OCI-LY3 (cell line): ENCODE results near the gene NDST3.

Experiments
- H2AFZ ChIP-seq: fragments of 200-600, 300-600 bp; shearing (Covaris generic); 2 replicates; pipeline ENCODE4 v1.6.0; 2014; ENCODE audit warnings: antibody characterized with exemption, low read depth, low read length
- H3K27ac ChIP-seq: fragments of 200-600, 300-600 bp; sonication (generic); 2 replicates; pipeline ENCODE4 v1.5.1; 2014; ENCODE audit warnings: mild to moderate bottlenecking, low read length, moderate library complexity, mixed read lengths
- H3K27me3 ChIP-seq: fragments of 200-600, 300-600 bp; sonication (generic); 2 replicates; pipeline ENCODE4 v1.6.1; 2014; ENCODE audit warnings: low read depth, low read length, mixed read lengths
- H3K36me3 ChIP-seq: fragments of 200-600, 300-600 bp; sonication (generic); replicated peaks from 2 replicates; pipeline ENCODE3; 2014; ENCODE audit warnings: low read depth, low read length, mixed read lengths
- H3K4me1 ChIP-seq: fragments of 300-600, 200-600 bp; sonication (generic); 2 replicates; pipeline ENCODE4 v1.6.1; 2014; ENCODE audit warnings: low read length, mixed read lengths
- H3K4me2 ChIP-seq: fragments of 200-600, 300-600 bp; sonication (generic); 2 replicates; pipeline ENCODE4 v1.6.1; 2014; ENCODE audit warnings: low read length, mixed read lengths
- H3K4me3 ChIP-seq: fragments of 300-600, 200-600 bp; sonication (generic); 2 replicates; pipeline ENCODE4 v1.5.1; 2014; ENCODE audit warnings: antibody characterized with exemption, mild to moderate bottlenecking, low read length, moderate library complexity
- H3K79me2 ChIP-seq: fragments of 300-600, 200-600 bp; shearing (Covaris generic); 2 replicates; pipeline ENCODE4 v1.6.1; 2014; ENCODE audit warnings: mild to moderate bottlenecking, low read length, mixed read lengths
- H3K9ac ChIP-seq: fragments of 300-600, 200-600 bp; shearing (Covaris generic); 2 replicates; pipeline ENCODE4 v1.6.0; 2014; ENCODE audit warnings: mild to moderate bottlenecking, low read length, moderate library complexity
- H3K9me3 ChIP-seq: fragments of 200-600, 300-600 bp; shearing (Covaris generic); 2 replicates; pipeline ENCODE4 v1.6.1; 2014; ENCODE audit warnings: low read length, mixed read lengths; ENCODE audit not compliant: insufficient read depth
- H4K20me1 ChIP-seq: fragments of 200-600, 300-600 bp; sonication (generic); 2 replicates; pipeline ENCODE4 v1.6.1; 2016; ENCODE audit warnings: low read length, mixed read lengths; ENCODE audit not compliant: insufficient read depth
- CTCF ChIP-seq: fragments of 200-600, 300-600 bp; sonication (generic); IDR thresholded peaks from 2 replicates; pipeline ENCODE4 v1.5.1; 2014; ENCODE audit warnings: antibody characterized with exemption, low read length, low read depth
- EZH2phosphoT487 ChIP-seq: fragments of 200-600 bp; shearing (Covaris generic); IDR thresholded peaks from 2 replicates; pipeline ENCODE4 v1.6.1; 2018; ENCODE audit warnings: antibody characterized with exemption, mixed run types, low read depth

NDST3 gene

GRCh38 chr4:118085700-118086099, 51.4 kb downstream of the NDST3 start:
- no peak overlapping the region for H3K4me2 ChIP-seq
- no peak overlapping the region for H3K9ac ChIP-seq
- no peaks in the 10 kb centered on the region for H3K9me3 ChIP-seq
- H3K36me3 ChIP-seq = no peaks in the 10 kb centered on the region
- no peaks in the 10 kb centered on the region for H3K4me1 ChIP-seq
- H3K79me2 ChIP-seq = no peaks in the 10 kb centered on the region
- H2AFZ ChIP-seq = no peak overlapping the region
- no peak overlapping the region for H3K27ac ChIP-seq
- no peaks in the 10 kb centered on the region for H4K20me1 ChIP-seq
- TF ChIP-seq EZH2phosphoT487 (no peak), CTCF (no peak)
- no peaks in the 10 kb centered on the region for H3K27me3 ChIP-seq
- H3K4me3 ChIP-seq = no peak overlapping the region

- Histone ChIP-seq H3K27ac (no peak overlapping the region), H3K9me3 (no peaks in the 10 kb centered on the region), H2AFZ (no peak overlapping the region), H3K79me2 (no peaks in the 10 kb centered on the region), H3K27me3 (no peaks in the 10 kb centered on the region), H3K4me3 (no peak overlapping the region), H3K36me3 (no peaks in the 10 kb centered on the region), H3K4me1 (no peaks in the 10 kb centered on the region), H3K4me2 (no peak overlapping the region), H3K9ac (no peak overlapping the region), H4K20me1 (no peaks in the 10 kb centered on the region)
- TF ChIP-seq CTCF (no peak), EZH2phosphoT487 (no peak)
Measured at GRCh38 chr4:118086344-118086743, 52.1 kb downstream of the NDST3 start.

GRCh38 chr4:118087366-118087765, 53.1 kb downstream of the NDST3 start:
- H2AFZ ChIP-seq = no peak overlapping the region
- H3K4me2 ChIP-seq = no peak overlapping the region
- H3K27me3 ChIP-seq = no peaks in the 10 kb centered on the region
- no peak overlapping the region for H3K9ac ChIP-seq
- no peaks in the 10 kb centered on the region for H3K36me3 ChIP-seq
- H3K79me2 ChIP-seq = no peaks in the 10 kb centered on the region
- H3K4me3 ChIP-seq = no peak overlapping the region
- TF ChIP-seq CTCF (no peak), EZH2phosphoT487 (no peak)
- H3K9me3 ChIP-seq = no peaks in the 10 kb centered on the region
- H4K20me1 ChIP-seq = no peaks in the 10 kb centered on the region
- H3K4me1 ChIP-seq = no peaks in the 10 kb centered on the region
- H3K27ac ChIP-seq = no peak overlapping the region

GRCh38 chr4:118099106-118099505, 64.8 kb downstream of the NDST3 start:
- no peak overlapping the region for H3K4me2 ChIP-seq
- H3K9ac ChIP-seq = no peak overlapping the region
- H4K20me1 ChIP-seq = no peaks in the 10 kb centered on the region
- no peaks in the 10 kb centered on the region for H3K27me3 ChIP-seq
- TF ChIP-seq CTCF (no peak), EZH2phosphoT487 (no peak)
- no peaks in the 10 kb centered on the region for H3K9me3 ChIP-seq
- H3K79me2 ChIP-seq = no peaks in the 10 kb centered on the region
- no peak overlapping the region for H3K4me3 ChIP-seq
- H2AFZ ChIP-seq = no peak overlapping the region
- H3K36me3 ChIP-seq = no peaks in the 10 kb centered on the region
- no peak overlapping the region for H3K27ac ChIP-seq
- H3K4me1 ChIP-seq = no peaks in the 10 kb centered on the region
